BLaER1 (cell line): ENCODE measurements around the gene SDCCAG8.

Experiments
- H3K27ac ChIP-seq: shearing (Covaris generic); formaldehyde crosslinking; 2 replicates; pipeline ENCODE4 v1.8.1; 2022
- H3K27me3 ChIP-seq: shearing (Covaris generic); formaldehyde crosslinking; 2 replicates; pipeline ENCODE4 v1.8.1; 2022
- H3K36me3 ChIP-seq: shearing (Covaris generic); formaldehyde crosslinking; 2 replicates; pipeline ENCODE4 v1.8.1; 2022
- H3K4me1 ChIP-seq: shearing (Covaris generic); formaldehyde crosslinking; 2 replicates; pipeline ENCODE4 v1.8.1; 2022
- H3K4me2 ChIP-seq: shearing (Covaris generic); formaldehyde crosslinking; 2 replicates; pipeline ENCODE4 v1.8.1; 2022
- H3K4me3 ChIP-seq: shearing (Covaris generic); formaldehyde crosslinking; 2 replicates; pipeline ENCODE4 v1.8.1; 2022
- H3K9ac ChIP-seq: shearing (Covaris generic); formaldehyde crosslinking; 2 replicates; pipeline ENCODE4 v1.8.1; 2022
- H3K9me3 ChIP-seq: shearing (Covaris generic); formaldehyde crosslinking; 2 replicates; pipeline ENCODE4 v1.8.1; 2022
- H4K20me1 ChIP-seq: shearing (Covaris generic); formaldehyde crosslinking; 2 replicates; pipeline ENCODE4 v1.8.1; 2022
- Cebpa-rat ChIP-seq: shearing (Covaris generic); IDR thresholded peaks from 2 replicates; pipeline ENCODE4 v1.8.1; 2022

SDCCAG8 gene

DNA sequence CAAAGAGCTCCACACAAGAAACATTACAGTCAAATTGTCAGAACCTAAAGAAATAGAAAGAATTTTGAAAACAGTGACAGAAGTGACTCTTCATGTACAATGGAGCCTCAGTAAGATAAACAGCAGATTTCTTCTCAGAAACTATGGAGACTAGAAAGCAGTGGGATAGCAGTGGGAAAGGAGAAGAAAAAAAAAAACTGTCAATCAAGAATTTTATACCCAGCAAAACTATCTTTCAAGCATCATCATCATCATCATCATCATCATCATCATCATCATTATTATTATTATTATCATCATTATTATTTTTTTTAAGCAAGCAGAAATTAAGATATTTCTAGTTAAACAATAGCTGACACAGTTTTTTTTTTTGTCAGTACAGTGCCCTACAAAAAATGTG lies 24.9 kb upstream of the SDCCAG8 start:
- Histone ChIP-seq H3K27me3 (no peaks in the 10 kb centered on the region), H4K20me1 (peaks cover 65% of the 10 kb centered on the region), H3K36me3 (peaks cover 61% of the 10 kb centered on the region), H3K4me2 (no peak overlapping the region), H3K27ac (no peak overlapping the region), H3K4me3 (no peak overlapping the region), H3K4me1 (no peaks in the 10 kb centered on the region), H3K9ac (no peak overlapping the region), H3K9me3 (peaks cover 71% of the 10 kb centered on the region)
- no peak for TF ChIP-seq Cebpa-rat

GRCh38 chr1:243233908-243234307 lies 21.9 kb upstream of the SDCCAG8 start:
- H3K4me3 ChIP-seq: no peak overlapping the region
- H3K27me3 ChIP-seq: no peaks in the 10 kb centered on the region
- H3K4me1 ChIP-seq: no peaks in the 10 kb centered on the region
- no peak for TF ChIP-seq Cebpa-rat
- H3K36me3 ChIP-seq: peaks cover 84% of the 10 kb centered on the region
- no peak overlapping the region for H3K9ac ChIP-seq
- H3K9me3 ChIP-seq: peaks cover 90% of the 10 kb centered on the region
- H3K27ac ChIP-seq: no peak overlapping the region
- H4K20me1 ChIP-seq: peaks cover 68% of the 10 kb centered on the region
- H3K4me2 ChIP-seq: no peak overlapping the region

DNA sequence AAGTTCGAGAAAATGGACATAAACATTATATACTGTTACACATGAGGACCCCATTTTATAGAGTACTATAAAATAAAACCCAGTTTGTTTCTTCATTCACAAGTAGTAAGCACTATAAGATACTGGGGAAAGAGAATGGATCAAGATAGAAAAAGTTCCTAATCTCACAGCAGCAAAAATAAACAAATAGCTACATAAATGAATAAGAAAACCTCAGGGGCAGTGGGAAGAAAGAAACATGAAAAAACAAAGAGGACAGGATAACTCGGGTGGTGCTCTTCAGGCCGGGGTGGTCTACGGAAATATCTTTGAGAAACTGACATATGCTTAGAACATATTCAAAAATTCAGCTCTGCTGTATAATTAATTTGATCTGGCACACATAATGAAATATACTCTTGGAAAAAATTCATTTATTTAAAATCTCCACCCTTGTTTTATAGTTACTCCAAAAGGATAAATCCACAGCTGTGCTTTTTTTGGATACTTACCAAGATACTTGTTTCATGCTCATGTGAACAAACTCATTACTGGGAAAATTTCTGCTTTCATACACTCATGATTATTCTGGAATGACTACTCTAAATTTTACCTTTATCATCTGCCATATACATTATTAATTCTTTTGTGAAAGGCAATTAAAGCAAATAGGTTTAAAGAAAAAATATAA lies 20.7 kb upstream of the SDCCAG8 start:
- no peaks in the 10 kb centered on the region for H3K4me1 ChIP-seq
- peaks cover 84% of the 10 kb centered on the region for H3K36me3 ChIP-seq
- TF ChIP-seq Cebpa-rat: no peak
- H3K9ac ChIP-seq: no peak overlapping the region
- peaks cover 90% of the 10 kb centered on the region for H3K9me3 ChIP-seq
- no peak overlapping the region for H3K4me2 ChIP-seq
- no peak overlapping the region for H3K4me3 ChIP-seq
- no peak overlapping the region for H3K27ac ChIP-seq
- peaks cover 68% of the 10 kb centered on the region for H4K20me1 ChIP-seq
- no peaks in the 10 kb centered on the region for H3K27me3 ChIP-seq

DNA sequence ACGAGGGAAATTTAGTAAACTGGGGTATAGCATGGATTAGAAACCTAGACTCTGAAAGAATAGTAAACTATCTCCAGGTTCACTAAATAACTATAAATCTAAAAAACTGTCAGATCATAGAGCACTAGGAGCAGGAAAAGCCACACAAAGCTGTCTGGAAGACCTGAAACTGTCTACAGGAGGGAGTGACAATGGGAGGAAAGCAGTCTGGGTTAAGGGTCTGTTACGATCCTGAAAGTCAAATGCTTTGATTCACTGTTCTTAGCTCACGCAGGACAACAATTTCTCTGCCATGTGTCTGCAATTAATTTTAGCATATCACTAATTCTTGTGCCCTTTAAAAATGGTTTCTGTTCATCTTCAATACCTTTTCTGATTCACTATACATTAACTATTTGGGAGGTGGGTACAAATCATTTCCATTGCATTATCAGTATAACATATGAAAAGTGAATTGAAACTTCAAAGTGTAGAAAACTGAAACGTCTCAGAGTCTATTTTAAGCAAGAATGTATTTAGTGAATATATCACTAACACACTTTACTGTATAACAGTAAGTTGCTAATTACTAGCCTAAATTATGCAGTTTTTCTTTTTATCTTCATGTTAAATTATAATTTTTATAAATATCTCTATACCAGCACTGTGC lies 19.1 kb upstream of the SDCCAG8 start:
- Histone ChIP-seq H3K4me1 (no peaks in the 10 kb centered on the region), H4K20me1 (peaks cover 77% of the 10 kb centered on the region), H3K27ac (no peak overlapping the region), H3K9me3 (peaks cover 90% of the 10 kb centered on the region), H3K4me2 (no peak overlapping the region), H3K27me3 (no peaks in the 10 kb centered on the region), H3K4me3 (no peak overlapping the region), H3K9ac (no peak overlapping the region), H3K36me3 (peaks cover 89% of the 10 kb centered on the region)
- no peak for TF ChIP-seq Cebpa-rat

DNA sequence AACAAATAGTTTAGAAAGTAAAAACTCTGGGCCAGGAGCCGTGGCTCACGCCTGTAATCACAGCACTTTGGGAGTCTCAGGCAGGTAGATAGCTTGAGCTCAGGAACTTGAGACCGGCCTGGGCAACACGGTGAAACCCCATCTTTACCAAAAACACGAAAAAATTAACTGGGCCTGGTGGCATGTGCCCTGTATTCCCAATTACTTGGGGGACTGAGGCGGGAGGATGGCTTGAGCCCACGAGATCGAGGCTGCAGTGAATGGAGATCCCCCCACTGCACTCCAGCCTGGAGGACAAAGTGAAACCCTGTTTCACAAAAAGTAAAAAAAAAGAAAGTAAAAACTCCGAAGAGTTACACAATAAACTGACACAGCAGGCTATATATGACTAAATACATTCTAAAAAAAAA lies 11.4 kb upstream of the SDCCAG8 start:
- Histone ChIP-seq H3K9ac (no peak overlapping the region), H3K27me3 (no peaks in the 10 kb centered on the region), H4K20me1 (peaks cover 90% of the 10 kb centered on the region), H3K9me3 (peaks cover 95% of the 10 kb centered on the region), H3K27ac (no peak overlapping the region), H3K36me3 (peaks cover 80% of the 10 kb centered on the region), H3K4me1 (peaks cover 25% of the 10 kb centered on the region), H3K4me3 (no peak overlapping the region; the same call in 1 of the 2 replicates), H3K4me2 (no peak overlapping the region)
- no peak for TF ChIP-seq Cebpa-rat

GRCh38 chr1:243246916-243247315 lies 8.9 kb upstream of the SDCCAG8 start:
- Histone ChIP-seq H3K36me3 (peaks cover 76% of the 10 kb centered on the region), H3K9me3 (peaks cover 89% of the 10 kb centered on the region), H3K4me2 (peak overlapping the region; percentile 22; the same call in 1 of the 2 replicates), H3K27ac (0 out of 2 replicates have a peak overlapping the region, but pooled peaks have one; percentile 6), H3K9ac (no peak overlapping the region), H4K20me1 (peaks cover 90% of the 10 kb centered on the region), H3K4me3 (no peak overlapping the region), H3K4me1 (peaks cover 25% of the 10 kb centered on the region), H3K27me3 (no peaks in the 10 kb centered on the region)
- TF ChIP-seq Cebpa-rat: no peak

GRCh38 chr1:243247901-243248300 lies 7.9 kb upstream of the SDCCAG8 start:
- peaks cover 81% of the 10 kb centered on the region for H3K9me3 ChIP-seq
- no peak overlapping the region for H3K27ac ChIP-seq
- H4K20me1 ChIP-seq: peaks cover 90% of the 10 kb centered on the region
- no peak overlapping the region for H3K4me3 ChIP-seq
- H3K9ac ChIP-seq: no peak overlapping the region
- TF ChIP-seq Cebpa-rat: no peak
- peaks cover 67% of the 10 kb centered on the region for H3K36me3 ChIP-seq
- peaks cover 26% of the 10 kb centered on the region for H3K4me1 ChIP-seq
- H3K4me2 ChIP-seq: peak overlapping the region; percentile 22
- no peaks in the 10 kb centered on the region for H3K27me3 ChIP-seq

GRCh38 chr1:243249214-243249613 lies 6.6 kb upstream of the SDCCAG8 start:
- peaks cover 68% of the 10 kb centered on the region for H3K9me3 ChIP-seq
- H3K4me2 ChIP-seq: peak overlapping the region; percentile 22; the same call in 1 of the 2 replicates
- H3K4me1 ChIP-seq: peaks cover 30% of the 10 kb centered on the region
- no peak overlapping the region for H3K4me3 ChIP-seq
- H3K27ac ChIP-seq: no peak overlapping the region
- H3K27me3 ChIP-seq: no peaks in the 10 kb centered on the region
- peaks cover 54% of the 10 kb centered on the region for H3K36me3 ChIP-seq
- peaks cover 98% of the 10 kb centered on the region for H4K20me1 ChIP-seq
- TF ChIP-seq Cebpa-rat: no peak
- no peak overlapping the region for H3K9ac ChIP-seq

GRCh38 chr1:243250102-243250501 lies 5.7 kb upstream of the SDCCAG8 start:
- Histone ChIP-seq H3K27ac (no peak overlapping the region), H3K9ac (no peak overlapping the region), H3K4me2 (no peak overlapping the region), H3K4me1 (peaks cover 30% of the 10 kb centered on the region), H3K9me3 (peaks cover 60% of the 10 kb centered on the region), H3K27me3 (no peaks in the 10 kb centered on the region), H4K20me1 (peaks cover 91% of the 10 kb centered on the region), H3K4me3 (no peak overlapping the region), H3K36me3 (peaks cover 47% of the 10 kb centered on the region)
- TF ChIP-seq Cebpa-rat: no peak

DNA sequence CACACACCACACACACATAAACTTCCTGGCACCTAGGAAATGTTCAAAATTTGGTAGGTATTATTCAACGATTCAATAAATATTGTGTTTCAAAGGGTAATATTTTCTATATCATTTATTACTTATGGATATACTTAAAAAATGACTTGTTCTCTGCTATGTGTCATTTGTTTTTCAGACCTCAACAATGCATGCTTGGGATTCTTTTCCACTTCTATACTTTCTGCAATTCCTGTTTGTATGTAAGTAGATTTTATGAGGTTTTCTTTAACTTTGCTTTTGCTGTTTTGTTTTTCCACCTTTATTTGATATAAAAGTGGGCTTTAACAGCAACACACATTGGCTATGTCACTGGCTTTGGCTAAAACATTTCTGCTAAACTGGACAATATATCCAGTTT lies 4.3 kb upstream of the SDCCAG8 start:
- Histone ChIP-seq H3K4me1 (peaks cover 34% of the 10 kb centered on the region), H3K9ac (no peak overlapping the region), H3K27ac (no peak overlapping the region), H3K27me3 (no peaks in the 10 kb centered on the region), H4K20me1 (peaks cover 77% of the 10 kb centered on the region), H3K9me3 (peaks cover 48% of the 10 kb centered on the region), H3K4me3 (no peak overlapping the region), H3K36me3 (peaks cover 35% of the 10 kb centered on the region), H3K4me2 (no peak overlapping the region)
- no peak for TF ChIP-seq Cebpa-rat
